ENCODE data around the gene STYK1.
"Not testable (repeated sequence)": the region's sequence is repeated elsewhere in the genome, so short reads cannot be mapped to it uniquely, and the experiment has no call there.

DNA sequence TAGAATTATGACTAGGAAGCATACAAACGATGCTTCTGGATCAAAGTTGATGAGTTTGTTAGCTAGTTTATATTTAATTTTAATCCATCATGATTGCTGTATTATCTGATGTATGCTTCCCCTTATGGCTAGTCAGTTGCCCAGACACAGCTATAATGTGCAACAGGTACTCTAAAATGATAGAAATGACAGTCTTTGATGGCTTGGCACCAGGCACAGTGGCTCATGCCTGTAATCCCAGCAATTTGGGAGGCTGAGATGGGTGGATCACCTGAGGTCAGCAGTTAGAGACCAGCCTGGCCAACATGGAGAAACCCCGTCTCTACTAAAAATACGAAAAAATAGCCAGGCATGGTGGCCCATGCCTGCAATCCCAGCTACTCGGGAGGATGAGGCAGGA lies 62.6 kb downstream of the STYK1 start:
- TF ChIP-seq, protein P1, sequence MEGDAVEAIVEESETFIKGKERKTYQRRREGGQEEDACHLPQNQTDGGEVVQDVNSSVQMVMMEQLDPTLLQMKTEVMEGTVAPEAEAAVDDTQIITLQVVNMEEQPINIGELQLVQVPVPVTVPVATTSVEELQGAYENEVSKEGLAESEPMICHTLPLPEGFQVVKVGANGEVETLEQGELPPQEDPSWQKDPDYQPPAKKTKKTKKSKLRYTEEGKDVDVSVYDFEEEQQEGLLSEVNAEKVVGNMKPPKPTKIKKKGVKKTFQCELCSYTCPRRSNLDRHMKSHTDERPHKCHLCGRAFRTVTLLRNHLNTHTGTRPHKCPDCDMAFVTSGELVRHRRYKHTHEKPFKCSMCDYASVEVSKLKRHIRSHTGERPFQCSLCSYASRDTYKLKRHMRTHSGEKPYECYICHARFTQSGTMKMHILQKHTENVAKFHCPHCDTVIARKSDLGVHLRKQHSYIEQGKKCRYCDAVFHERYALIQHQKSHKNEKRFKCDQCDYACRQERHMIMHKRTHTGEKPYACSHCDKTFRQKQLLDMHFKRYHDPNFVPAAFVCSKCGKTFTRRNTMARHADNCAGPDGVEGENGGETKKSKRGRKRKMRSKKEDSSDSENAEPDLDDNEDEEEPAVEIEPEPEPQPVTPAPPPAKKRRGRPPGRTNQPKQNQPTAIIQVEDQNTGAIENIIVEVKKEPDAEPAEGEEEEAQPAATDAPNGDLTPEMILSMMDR (IDR thresholded peaks at IDR 0.05; ENCODE audit: low read depth, low read length, missing input control) = not testable (repeated sequence)
- TF ChIP-seq, protein P2, sequence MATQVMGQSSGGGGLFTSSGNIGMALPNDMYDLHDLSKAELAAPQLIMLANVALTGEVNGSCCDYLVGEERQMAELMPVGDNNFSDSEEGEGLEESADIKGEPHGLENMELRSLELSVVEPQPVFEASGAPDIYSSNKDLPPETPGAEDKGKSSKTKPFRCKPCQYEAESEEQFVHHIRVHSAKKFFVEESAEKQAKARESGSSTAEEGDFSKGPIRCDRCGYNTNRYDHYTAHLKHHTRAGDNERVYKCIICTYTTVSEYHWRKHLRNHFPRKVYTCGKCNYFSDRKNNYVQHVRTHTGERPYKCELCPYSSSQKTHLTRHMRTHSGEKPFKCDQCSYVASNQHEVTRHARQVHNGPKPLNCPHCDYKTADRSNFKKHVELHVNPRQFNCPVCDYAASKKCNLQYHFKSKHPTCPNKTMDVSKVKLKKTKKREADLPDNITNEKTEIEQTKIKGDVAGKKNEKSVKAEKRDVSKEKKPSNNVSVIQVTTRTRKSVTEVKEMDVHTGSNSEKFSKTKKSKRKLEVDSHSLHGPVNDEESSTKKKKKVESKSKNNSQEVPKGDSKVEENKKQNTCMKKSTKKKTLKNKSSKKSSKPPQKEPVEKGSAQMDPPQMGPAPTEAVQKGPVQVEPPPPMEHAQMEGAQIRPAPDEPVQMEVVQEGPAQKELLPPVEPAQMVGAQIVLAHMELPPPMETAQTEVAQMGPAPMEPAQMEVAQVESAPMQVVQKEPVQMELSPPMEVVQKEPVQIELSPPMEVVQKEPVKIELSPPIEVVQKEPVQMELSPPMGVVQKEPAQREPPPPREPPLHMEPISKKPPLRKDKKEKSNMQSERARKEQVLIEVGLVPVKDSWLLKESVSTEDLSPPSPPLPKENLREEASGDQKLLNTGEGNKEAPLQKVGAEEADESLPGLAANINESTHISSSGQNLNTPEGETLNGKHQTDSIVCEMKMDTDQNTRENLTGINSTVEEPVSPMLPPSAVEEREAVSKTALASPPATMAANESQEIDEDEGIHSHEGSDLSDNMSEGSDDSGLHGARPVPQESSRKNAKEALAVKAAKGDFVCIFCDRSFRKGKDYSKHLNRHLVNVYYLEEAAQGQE (IDR thresholded peaks at IDR 0.05) = not testable (repeated sequence)
- TF ChIP-seq JUND (IDR thresholded peaks at IDR 0.05); TAF1 (conservative IDR thresholded peaks at IDR 0.05): not testable (repeated sequence)
- TF ChIP-seq, protein P3, sequence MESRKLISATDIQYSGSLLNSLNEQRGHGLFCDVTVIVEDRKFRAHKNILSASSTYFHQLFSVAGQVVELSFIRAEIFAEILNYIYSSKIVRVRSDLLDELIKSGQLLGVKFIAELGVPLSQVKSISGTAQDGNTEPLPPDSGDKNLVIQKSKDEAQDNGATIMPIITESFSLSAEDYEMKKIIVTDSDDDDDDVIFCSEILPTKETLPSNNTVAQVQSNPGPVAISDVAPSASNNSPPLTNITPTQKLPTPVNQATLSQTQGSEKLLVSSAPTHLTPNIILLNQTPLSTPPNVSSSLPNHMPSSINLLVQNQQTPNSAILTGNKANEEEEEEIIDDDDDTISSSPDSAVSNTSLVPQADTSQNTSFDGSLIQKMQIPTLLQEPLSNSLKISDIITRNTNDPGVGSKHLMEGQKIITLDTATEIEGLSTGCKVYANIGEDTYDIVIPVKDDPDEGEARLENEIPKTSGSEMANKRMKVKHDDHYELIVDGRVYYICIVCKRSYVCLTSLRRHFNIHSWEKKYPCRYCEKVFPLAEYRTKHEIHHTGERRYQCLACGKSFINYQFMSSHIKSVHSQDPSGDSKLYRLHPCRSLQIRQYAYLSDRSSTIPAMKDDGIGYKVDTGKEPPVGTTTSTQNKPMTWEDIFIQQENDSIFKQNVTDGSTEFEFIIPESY (IDR thresholded peaks at IDR 0.05) = not testable (repeated sequence)

All from liver (tissue), 3 donors.